ENCODE data around the gene ARL13A. TPM values are rescaled to one million over a fixed set of nuclear protein-coding genes. Genes with fewer than 3 reads are reported as not detected.

Gene ARL13A
- total RNA-seq, 1 donor from 2014 or later = not detected

GRCh38 chrX:101040197-101040596 is 70.7 kb downstream of the ARL13A start:
- no peak for TF ChIP-seq CTCF (IDR thresholded peaks at IDR 0.05)
- no peak for TF ChIP-seq POLR2A (IDR thresholded peaks at IDR 0.05)
- no peak for TF ChIP-seq POLR2AphosphoS5 (IDR thresholded peaks at IDR 0.05; ENCODE audit: insufficient read depth in 1 of 2, low read depth in 1 of 2)
- no peaks in the 10 kb centered on the region for H3K4me1 ChIP-seq
- no peak overlapping the region for H3K27ac ChIP-seq
- no peaks in the 10 kb centered on the region for H3K9me3 ChIP-seq
- intact Hi-C loops (cut with DNase I) = no loop called here
- H3K4me3 ChIP-seq = no peak overlapping the region
- peaks cover 0 to 4% of the 10 kb centered on the region in 2 donors for H3K36me3 ChIP-seq
- DNase-seq (ENCODE audit: extremely low spot score in 2 of 2) = no peak
- no peaks in the 10 kb centered on the region for H3K27me3 ChIP-seq

Other genes starting within 250 kb of the ARL13A start
- gene SYTL4, start 237.6 kb upstream of the ARL13A start, total RNA-seq = 21.9 TPM
- 9.3 TPM for gene CSTF2, start 149.3 kb upstream of the ARL13A start, total RNA-seq
- not detected for gene NOX1, start 95.3 kb upstream of the ARL13A start, total RNA-seq
- 0.74 TPM for gene XKRX, start 40.8 kb upstream of the ARL13A start, total RNA-seq
- gene TRMT2B, start 82.4 kb downstream of the ARL13A start, total RNA-seq = 10.3 TPM
- gene TMEM35A, start 109.2 kb downstream of the ARL13A start, total RNA-seq = 5.4 TPM
- 1.2 TPM for gene CENPI, start 128.5 kb downstream of the ARL13A start, total RNA-seq